ENCODE results near the gene UNC5C. TPM values are rescaled to one million over a fixed set of nuclear protein-coding genes. Genes with fewer than 3 reads are reported as not detected.

Gene UNC5C
- total RNA-seq, 1 donor from 2014 or later: 1.7 TPM

DNA sequence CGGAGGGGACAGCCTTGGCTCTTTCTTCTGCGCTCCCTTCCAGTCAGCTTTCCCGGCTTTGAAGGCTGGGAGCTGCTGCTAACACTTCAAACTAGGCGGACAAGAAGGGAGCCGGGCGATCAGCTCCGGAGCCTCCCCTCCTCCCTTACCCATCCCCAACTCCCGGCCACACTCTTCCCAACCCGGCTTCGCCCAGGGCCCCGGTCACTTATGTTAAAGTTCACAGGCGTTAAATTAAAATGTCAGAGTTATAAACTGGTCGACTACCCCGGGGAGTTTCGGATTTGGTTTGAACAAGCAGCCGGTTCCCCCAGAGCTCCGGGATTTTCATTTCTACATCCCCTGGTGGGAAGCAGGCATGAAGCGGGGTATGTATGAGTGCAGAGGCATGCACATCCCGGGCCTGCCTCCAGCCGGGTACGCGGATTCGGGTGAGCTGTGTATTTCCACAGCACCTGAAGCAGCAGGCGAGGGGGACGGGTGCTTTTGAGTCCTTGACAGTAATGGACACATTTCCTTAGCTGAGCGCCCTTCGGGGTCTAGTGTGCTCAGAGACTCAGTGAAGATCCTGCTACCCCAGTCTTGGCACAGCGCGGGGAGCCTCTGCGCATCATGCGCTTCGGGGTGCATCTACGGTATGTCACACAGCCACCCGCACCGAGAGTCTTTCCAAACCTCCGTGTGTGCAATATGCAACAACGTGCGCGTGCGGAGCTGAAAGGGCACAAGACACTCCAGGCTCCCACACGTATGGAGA is 880 bp downstream of the UNC5C start:
- intact Hi-C loops (cut with DNase I): loop anchor here (5.0 kb wide), 1 partner anchor 41 kb away; no protein-coding TSS in a partner anchor
- DNase-seq (ENCODE audit: low spot score): peak; percentile 70

DNA sequence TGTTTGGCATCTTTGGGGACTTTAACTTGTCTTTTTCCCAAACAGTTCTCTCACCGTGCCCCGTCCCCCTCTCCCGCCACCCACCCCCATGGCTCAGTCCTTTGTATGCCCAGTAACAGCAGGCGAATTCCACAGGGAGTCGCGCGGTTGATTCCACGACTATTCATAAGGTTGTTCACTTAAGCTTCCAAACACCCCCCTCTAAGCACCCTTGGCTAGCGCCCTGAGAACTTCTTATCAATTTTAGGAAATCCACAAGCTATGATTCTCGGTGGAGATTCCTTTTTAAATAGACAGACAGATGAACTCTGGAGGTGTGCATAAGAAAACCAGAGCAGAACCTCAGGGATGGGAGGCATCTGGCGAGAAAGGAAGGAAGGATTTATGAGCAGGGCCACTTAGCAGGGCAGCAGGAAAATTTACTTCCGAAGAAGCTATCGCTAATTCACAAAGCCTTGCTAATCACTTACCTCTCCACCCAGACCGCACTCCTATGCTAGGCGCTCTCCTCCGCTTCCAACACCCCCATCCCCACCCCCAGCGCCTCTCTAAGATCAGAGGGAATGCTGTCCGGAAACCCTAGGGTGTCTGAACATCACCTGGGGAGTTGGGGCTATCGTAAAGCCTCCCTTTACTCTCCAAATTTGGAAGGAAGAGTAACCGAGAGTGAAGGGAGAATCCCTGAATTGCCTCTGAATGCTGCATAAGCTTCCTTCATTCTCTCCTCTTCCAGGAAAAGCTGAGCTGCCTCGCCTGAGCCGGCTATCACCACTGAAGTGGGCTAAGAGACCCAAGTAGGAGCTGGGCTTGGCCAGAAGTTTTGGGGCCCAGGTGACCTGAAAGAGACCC is 1.7 kb downstream of the UNC5C start:
- DNase-seq (ENCODE audit: low spot score): no peak
- intact Hi-C loops (cut with DNase I): loop anchor here (5.0 kb wide), 1 partner anchor 40 kb away; no protein-coding TSS in a partner anchor

DNA sequence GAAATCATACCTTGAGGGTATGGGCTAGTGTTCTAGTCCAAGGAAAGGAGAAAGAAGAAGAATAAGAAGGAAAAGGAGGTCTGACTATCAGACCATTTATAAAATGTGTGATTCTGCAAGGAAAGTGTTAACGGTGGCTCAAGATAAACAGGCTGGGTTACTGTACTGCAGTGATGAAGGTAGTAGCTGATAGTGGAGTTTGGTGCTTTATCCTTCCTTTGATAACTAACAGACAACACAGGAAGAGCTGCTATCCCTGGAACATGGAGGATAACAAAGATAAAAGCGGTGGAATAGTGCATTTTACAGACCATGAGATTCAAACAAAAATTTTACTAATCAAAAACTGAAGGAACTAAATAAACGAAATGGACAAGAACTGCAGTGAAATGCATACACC is 2.6 kb downstream of the UNC5C start:
- intact Hi-C loops (cut with DNase I): loop anchor here (5.0 kb wide), 1 partner anchor 39 kb away; no protein-coding TSS in a partner anchor
- no peak for DNase-seq (ENCODE audit: low spot score)

DNA sequence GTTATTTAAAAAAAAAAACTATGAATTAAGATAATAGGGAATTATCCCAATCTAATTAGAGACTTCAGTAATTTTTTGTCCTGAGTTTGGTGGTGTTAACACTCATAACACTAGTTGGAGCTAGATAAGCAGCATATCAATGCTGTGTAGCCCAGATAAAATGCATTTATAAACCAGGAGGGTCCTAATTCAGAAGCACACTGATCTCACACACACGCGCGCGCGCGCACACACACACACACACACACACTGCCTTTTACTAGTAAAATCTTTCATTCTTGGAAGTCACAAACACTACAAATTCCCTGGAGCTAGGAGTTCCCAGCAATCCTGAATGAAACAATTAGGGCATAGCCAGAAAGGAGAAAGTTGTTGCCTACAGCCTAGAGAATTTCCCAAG is 3.2 kb downstream of the UNC5C start:
- intact Hi-C loops (cut with DNase I): loop anchor here (5.0 kb wide), 1 partner anchor 38 kb away; no protein-coding TSS in a partner anchor
- DNase-seq (ENCODE audit: low spot score): no peak

DNA sequence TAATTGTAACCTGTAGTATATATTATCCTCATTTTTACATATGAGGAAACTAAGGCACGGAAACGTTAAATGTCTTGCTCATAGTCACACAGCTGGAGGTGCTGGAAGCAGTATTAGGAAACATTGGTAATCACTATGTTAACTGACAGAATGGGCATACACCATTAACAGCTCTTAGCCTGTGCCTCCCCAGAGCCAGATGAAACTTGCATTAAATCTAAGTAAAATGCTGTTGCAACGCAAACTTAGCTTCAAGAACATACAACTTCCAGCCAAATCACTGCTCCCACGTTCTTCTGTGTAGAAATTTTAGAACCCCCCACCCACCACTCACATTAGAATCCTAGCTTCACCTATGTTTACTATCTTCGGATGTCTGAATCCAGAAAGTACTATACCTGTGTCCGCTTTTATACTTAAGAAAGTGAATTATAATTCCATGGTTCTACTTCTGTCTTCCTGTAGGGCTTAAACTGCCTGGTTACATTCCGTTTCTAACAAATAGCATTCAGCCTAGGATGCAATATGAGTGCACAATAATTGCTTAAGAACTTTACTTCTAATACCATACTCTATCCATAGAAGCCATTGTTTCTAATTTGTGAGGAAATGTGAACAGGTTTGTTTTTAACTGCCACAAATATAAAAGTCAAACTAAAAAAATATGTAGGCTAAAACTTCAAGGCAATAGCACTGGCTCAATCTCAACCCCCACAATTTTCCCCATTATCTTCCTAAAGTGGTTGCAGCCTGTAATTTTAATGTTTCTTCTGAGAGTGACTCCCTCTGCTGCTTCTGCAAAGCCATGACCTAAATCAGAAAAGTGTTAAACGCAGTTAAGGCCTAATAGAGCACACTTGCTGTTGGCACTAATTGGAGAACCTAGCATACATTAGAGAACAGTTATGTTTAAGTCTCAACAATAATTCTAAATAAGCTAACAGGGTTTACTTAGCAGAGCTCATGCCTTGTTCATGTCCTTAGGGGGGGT is 4.4 kb downstream of the UNC5C start:
- no peak for DNase-seq (ENCODE audit: low spot score)
- intact Hi-C loops (cut with DNase I): loop anchor here (5.0 kb wide), 1 partner anchor 37 kb away; no protein-coding TSS in a partner anchor

DNA sequence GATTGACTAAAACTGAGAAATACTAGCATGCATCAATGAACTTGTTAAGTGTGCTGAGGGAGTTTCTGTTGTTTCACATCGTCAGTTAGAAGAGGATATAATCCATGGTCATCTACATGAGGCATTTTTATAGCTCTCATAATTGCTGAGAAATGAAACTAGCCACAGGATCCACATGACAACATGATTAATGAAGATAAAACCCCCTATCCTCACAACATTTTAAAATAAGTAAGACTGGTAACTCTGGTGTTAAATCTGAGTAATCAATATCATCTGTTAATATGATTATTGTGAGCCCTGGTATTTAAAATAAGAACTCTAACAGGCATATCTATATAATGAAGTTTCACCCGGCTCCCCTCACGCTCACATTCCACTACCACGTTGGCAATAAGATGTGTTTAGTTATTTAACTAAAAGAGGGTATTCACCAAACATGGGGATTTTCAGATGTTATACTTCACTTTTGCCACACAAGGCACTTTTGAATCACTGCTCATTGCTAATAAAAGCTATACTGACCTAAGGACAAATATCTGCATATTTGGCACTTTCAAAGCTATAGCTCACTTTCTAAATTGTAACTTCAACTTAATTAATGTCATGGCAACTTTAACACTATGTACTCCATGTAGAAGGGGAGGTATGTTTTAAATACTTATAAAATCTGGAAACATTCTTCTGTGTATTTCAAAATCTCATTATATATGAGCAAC is 6.7 kb downstream of the UNC5C start:
- no peak for DNase-seq (ENCODE audit: low spot score)
- intact Hi-C loops (cut with DNase I): no loop called here

DNA sequence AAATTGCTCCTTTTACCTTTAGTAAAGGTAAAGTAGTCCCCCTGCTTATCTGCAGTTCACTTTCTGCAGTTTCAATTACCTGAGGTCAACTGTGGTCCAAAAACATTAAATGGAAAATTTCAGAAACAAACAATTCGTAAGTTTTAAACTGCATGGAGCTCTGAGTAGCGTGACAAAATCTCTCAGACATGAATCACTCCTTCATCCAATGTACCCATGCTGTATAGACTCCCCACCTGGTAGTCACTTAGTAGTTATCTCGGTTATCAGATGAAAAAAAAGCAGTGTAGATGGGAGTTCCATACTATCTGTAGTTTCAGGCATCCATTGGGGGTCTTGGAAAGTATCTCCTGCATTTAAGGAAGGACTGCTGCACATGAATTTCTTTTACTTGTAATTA is 7.7 kb downstream of the UNC5C start:
- no peak for DNase-seq (ENCODE audit: low spot score)
- intact Hi-C loops (cut with DNase I): no loop called here

DNA sequence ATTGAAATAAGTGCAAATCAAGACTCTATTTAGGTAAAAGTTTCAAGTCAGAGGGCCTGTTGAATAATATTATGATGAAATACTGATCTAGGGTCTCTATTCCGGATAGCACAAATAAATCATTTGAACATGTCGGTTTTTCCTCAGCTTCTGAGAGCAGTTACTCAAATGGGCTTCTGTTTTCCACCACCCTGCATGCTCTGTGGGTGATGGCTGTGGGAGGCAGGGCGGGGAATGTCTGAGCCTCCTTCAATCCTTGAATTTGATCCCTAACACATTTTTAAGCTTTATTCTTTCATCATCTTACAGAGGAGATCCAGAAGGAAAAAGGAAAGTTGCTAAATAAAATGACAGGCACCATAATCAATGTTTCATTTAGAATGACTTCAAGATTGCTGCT is 8.5 kb downstream of the UNC5C start:
- no peak for DNase-seq (ENCODE audit: low spot score)
- intact Hi-C loops (cut with DNase I): no loop called here

DNA sequence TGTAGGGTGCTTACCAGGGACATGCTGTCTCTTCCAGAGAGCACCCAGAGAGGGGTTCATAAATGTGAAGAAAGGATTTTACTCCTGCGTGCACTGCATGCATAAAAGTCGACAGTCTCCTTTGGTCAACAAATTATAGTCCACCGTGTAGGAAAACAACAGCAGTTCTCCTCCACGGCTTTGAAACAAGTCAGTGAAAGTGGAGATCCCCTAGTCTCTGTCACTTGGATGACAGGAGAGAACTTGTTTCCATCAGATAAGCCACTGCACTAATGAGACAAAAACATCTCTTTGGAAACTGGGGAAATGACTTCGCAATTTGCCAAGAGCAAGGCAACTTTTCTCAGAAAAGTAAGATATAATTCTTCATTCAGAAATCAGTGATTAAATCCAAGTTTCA is 9.7 kb downstream of the UNC5C start:
- intact Hi-C loops (cut with DNase I): loop anchor here (5.0 kb wide), 1 partner anchor 478 kb away; no protein-coding TSS in a partner anchor

DNA sequence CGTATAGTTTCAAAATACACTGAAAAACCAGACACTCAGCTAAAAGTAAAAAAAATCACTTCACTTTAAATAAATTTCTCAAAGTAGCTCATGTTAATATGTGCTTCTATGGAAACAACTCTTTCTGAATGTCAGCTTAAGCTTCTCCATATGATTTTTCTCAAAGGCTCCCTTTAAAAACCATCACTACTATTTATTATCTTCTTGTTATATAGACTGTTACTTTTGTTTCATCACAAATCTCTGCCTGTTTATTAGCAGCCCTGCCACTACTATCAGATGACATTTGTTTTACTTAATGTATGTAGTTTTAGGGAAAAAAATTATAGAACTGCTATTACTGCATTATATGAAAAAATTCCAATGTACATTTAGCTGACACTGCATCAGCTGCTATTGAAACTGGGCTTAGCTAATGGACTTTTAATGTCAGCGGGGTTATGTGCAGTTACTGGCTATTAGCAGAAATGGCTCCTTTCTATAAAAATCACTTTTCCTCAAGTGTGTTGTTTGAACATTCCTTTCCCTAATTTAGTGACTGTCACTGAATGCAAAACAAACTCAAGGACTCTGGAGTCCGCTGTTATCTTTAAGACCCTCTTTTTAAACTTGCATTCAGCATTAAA is 10.8 kb downstream of the UNC5C start:
- intact Hi-C loops (cut with DNase I): loop anchor here (5.0 kb wide), 1 partner anchor 479 kb away; no protein-coding TSS in a partner anchor
- no peak for DNase-seq (ENCODE audit: low spot score)

More for the DNA sequence above, 9.7 kb downstream of the UNC5C start:
- no peak for DNase-seq (ENCODE audit: low spot score)

DNA sequence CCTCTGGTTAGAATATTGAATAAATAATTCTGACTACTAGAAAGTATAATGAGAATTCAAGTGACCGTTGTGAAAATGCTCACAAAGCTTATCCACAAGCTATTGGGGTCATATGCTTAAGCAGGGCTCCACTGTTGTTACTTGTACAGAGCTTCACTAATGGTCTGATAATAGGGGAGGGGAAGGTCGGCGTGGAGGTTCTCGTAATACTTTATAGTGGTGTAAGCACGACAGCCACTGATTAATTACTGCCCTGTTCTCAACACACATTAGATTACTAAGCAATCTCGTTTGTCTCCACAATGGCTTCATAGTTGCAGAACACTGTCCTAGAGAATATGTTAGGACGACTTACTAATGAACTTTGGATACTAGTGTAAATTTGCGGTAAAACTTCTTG is 11.6 kb downstream of the UNC5C start:
- intact Hi-C loops (cut with DNase I): loop anchor here (5.0 kb wide), 1 partner anchor 480 kb away; no protein-coding TSS in a partner anchor
- no peak for DNase-seq (ENCODE audit: low spot score)

DNA sequence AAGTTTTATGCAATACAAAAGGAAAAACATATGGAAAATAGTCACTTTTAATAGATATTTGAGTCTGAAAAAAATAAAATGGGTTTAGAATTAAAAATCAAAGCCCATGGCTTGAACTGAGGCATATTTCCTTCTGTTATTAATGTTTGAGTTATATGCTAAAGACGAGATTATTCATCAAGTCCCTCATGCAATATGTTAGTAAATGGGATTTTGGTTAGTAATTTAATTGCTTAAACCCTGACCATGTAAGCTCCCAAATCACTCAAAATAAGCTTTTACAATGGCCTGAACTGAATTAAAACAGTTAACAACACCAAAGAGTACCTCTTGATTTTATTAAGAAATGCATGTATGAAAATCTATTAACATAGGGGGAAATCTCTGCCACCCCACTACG is 12.1 kb downstream of the UNC5C start:
- DNase-seq (ENCODE audit: low spot score): no peak

DNA sequence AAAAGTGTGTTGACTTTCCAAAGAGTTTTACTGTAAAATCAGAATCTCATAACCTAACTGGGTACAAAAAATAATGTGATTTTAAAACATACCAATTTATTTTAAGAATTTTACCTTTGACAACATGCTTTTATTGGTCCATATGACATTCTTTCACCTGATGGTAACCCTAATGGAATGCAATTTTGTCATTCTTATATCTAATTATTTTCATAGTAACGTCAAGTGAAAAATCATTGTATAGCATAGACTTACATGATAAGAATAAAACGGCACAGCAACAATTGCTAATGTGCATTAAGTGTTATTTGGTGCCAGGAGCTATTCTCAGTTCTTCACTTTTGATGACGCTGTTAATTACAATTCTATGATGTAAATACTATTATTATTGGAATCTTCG is 13.6 kb downstream of the UNC5C start:
- DNase-seq (ENCODE audit: low spot score): no peak

More for the DNA sequence above, 12.1 kb downstream of the UNC5C start:
- intact Hi-C loops (cut with DNase I): loop anchor here (5.0 kb wide), 1 partner anchor 481 kb away; no protein-coding TSS in a partner anchor

DNA sequence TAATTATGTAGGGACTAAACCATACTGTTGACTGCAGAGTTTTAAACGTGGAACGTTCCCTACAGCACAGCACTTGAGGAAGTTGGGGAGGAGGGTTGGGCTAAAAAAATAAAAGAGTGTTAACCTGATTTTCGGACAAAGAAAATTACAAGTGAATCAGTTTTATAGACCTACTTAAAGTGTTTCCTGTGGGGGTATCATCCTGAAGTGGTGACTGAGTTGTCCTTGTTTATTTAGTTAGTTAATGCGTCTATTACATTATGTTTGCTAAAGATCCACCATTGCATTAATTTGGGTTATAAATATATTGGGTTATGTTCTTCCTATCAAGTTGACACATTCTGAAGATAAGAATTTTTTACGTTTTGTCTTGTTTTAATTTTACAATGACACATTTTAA is 14.7 kb downstream of the UNC5C start:
- intact Hi-C loops (cut with DNase I): no loop called here
- no peak for DNase-seq (ENCODE audit: low spot score)

More for the DNA sequence above, 13.6 kb downstream of the UNC5C start:
- intact Hi-C loops (cut with DNase I): loop anchor here (5.0 kb wide), 1 partner anchor 482 kb away; no protein-coding TSS in a partner anchor

DNA sequence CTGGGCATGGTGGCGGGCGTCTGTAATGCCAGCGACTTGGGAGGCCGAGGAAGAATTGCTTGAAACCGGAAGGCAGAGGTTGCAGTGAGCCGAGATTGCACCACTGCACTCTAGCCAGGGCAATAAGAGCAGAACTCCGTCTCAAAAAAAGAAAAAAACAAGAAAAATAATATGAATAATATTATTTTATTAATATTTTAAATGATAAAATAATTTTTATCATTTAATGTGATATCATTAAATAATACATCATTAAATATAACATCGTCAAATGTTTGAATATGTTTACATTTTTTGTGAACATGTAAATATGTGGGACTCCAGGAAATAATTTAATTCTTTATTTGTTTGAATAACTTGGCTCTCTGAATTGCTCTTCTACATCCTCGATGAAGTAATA is 15.5 kb downstream of the UNC5C start:
- intact Hi-C loops (cut with DNase I): no loop called here
- no peak for DNase-seq (ENCODE audit: low spot score)

DNA sequence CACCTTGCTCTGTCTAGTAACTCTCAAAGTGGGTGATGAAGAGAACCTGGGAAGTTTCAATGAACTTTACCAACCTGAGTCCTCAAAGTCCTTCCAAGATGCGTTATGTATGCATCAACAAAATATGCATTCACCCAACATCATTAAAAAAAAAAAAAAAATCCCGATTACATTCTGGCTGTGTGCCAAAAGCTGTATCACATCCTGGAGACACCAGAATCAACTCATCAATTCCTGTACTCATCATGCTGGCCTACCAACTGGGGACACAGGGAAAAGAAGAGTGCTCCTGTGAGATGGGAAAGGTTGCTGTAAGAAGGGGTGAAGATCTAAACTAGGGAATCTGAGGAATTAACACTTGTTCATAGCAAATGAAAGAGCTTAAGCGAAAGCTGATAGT is 16.5 kb downstream of the UNC5C start:
- DNase-seq (ENCODE audit: low spot score): no peak
- intact Hi-C loops (cut with DNase I): no loop called here

DNA sequence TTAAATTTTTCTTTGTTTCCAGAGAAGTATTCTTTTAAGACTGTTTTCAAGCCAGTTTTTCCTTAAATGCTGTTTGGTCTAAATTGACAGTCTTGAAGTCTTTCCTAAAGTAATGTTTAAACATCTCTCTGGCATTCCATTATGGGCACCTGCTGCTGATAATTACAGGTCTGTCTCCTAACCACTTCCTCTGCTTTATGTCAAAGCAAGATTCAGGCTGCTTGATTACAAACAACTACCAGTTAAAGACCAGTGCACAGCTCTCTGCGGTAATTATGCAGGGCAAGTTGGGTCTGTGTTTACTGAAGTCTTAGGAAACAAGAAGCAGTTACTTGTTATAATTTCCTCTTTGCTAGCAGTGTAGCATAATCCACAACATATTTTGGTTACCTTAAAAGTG is 17.6 kb downstream of the UNC5C start:
- no peak for DNase-seq (ENCODE audit: low spot score)
- intact Hi-C loops (cut with DNase I): no loop called here

DNA sequence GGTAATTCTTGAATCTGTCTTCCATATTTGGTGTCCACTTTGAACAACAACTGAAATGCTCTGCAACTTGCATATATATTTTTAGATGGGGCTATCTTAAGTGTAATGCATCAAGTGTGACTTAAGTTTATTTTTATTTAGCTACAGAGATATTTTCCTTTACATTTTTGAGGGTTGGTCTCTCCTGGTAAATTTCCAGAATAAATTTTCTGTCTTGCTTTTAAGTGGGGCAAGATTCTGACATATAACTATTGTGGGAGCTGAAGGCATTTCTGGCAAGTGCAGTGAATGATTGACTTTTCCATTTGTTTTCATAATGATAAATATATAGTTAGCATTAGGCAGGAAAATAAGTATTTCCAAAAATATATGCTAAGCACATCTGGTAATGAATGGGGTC is 18.8 kb downstream of the UNC5C start:
- no peak for DNase-seq (ENCODE audit: low spot score)
- intact Hi-C loops (cut with DNase I): no loop called here

Data from cardiac septum (tissue), 1 donor.